Mammary microvascular endothelial cell (primary cell): Measurements from ENCODE around the gene GRAMD1A. TPM values are rescaled to one million over a fixed set of nuclear protein-coding genes. Genes with fewer than 3 reads are reported as not detected.

Experiments
- total RNA-seq: library from RNA; depleted of rRNA; stranded (reverse); fragments of >200 nt; gene quantifications from 2 replicates; pipeline ENCODE4 v1.2.3, GENCODE V29; 2015

GRAMD1A gene
- 45.6 and 49.5 TPM in 2 replicates for total RNA-seq

DNA sequence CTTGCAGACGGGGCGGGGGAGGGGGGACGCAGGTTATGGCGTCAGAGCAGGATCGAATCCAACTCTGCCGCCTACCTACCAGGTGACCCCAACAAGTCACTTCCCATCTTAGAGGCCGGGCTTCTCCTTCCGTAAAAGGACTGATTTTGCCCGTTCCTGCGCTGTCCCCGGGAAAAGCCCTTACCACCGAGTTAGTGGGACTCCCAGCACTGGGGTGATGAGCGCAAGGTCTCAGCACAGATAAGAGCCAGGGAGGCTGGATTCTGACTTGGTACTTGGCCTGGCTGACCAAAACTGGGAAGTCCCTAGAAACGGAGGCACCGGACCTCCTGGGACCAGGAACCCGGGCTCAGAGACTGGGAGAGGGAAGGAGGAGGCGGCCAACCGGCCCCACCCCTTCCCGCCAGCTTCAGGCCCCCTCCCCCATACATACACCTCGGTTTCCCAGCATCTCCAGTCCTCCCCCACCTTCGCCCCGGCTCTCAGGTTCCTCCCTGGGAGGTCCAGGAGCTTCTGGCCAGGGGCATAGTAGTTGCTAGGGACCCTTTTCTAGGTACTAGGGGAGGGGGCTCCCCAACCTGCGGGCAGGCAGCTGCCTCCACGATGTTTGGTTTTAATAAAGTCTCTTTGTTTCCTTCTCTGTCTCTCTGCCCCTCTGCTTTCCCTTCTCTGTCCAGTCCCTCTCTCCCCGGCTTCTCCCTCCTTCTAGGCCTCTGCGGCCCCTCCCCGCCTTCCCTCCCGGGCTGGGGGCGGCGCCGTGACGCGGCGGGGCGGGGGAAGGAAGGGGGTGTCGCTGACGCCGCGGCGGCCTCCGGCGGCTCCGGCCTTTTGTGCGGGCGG is at the start of gene GRAMD1A:
Gene GRAMD1A, plus strand, starts transcription at position 826 of the 840 bp plus-strand sequence. CDS start 156 bp downstream, outside the sequence.

DNA sequence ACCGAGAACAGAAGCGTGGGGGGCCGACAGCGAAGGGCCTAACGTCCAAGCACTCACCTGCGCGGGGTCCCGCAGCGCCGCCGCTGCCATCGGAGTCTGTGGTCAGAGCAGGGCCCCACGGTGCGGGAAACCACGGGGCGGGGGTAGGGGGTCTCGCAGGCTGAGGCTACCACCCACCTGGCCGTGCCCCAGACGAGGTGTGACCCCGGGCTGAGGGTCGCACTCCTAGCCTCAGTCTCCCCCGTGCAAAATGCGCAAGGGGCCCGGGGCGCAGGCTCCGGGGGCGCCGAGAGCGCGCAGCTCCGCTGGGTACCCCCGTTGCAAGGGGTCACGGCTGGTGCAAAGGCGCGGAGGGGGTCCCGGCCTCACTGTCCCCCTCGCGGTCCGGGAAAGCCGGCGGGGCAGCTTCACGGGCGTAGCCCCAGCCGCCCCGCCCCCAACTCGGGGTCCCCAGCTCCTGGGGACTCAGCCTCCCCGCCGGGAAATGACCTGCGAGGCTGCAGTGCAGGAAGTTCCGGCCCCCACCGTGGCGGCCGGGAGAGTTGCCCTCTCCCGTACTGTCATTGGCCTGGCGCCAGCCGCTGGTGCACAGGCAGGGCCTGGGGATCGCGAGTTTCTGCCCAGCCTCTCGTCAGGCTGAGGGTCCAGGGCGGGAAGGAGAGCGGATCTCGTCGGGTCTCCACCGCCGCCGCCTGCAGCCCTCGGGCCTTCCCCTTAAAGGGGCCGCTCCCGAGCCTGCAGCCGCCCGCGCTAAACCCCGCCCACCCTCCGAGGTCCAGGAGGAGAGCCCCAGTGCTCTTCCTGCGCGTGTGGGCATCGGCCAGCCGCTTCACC is 36.3 kb upstream of the GRAMD1A start, which contains the start of gene ZNF792:
Gene ZNF792, minus strand, starts transcription at position 657 of the 834 bp plus-strand sequence. Its CDS starts 567 bp downstream, at position 90.

DNA sequence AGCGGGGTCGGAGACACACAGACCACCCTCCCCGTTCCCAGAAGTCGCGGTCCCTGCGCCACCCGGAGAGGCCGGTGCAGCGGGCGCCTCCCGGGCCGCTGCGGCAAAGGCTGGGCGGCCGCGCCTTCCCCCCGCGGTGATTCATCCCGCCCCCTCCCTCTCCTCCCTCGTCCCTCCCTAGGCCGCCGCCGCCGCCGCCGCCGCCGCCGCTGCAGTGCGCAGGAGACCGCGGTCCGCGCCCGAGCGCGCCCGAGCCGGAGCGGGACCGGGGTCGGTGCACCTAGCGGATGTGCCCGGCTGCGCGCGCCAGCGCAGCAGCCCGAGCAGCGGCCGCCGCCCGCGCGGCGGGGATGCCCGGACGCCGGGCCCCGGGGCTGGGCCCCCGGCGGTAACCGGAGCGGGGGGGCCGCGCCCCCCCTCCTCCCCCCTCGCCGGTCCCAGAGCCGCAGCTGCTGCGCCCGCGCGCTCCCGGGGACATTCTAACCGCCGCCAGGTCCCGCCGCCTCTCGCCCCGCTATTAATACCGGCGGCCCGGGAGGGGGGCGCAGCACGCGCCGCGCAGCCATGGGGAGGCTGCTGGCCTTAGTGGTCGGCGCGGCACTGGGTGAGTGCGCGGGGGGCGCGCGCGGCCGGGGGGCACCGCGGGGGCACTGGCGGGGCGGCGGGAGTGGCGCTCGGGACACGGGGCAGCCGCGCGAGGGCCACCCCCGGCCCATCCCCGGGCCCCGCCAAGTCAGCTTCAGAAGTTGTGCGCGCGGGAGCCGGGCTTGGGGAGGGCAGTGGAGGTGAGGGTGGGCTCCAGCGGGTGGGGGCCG is 30.3 kb downstream of the GRAMD1A start, which contains the start of gene SCN1B:
Gene SCN1B, plus strand, starts transcription at position 214 of the 815 bp plus-strand sequence. Its CDS starts 351 bp downstream, at position 565.

DNA sequence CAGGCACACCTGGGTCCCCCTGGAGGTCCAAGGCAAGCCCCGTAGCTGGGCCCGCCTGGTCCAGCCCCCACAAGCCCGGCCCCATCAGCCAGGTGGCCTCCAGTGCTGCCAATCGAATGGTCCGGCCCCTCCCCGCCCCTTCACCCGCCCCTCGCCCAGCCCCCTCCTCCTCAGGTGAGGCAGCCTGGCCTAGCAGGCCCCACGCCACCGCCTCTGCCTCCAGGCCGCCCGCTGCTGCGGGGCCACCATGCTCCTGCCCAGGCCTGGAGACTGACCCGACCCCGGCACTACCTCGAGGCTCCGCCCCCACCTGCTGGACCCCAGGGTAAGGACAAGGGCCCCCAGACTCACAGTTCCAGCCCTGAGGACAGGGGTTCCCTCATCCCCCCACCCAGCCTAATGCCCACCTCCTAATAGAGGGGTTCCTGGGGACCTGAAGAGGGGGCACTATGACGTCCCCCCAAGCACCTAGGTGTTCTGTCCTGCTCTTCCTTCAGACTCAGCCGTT is 41.5 kb downstream of the GRAMD1A start, which contains the start of gene HPN:
Gene HPN, plus strand, starts transcription at position 174 of the 508 bp plus-strand sequence. CDS start 786 bp downstream, outside the sequence.

Other genes with a start within 250 kb of the GRAMD1A start
- gene ZNF599, start 227.1 kb upstream of the GRAMD1A start, total RNA-seq, result 3.2 and 6.3 TPM in 2 replicates
- 2.8 and 3.5 TPM in 2 replicates for gene ZNF30, start 73.4 kb upstream of the GRAMD1A start, total RNA-seq
- 9.3 and 11.1 TPM in 2 replicates for gene ZNF792, start 36.1 kb upstream of the GRAMD1A start, total RNA-seq
- gene SCN1B, start 30.1 kb downstream of the GRAMD1A start, total RNA-seq, result 10.1 and 15.4 TPM in 2 replicates
- not detected in 2 replicates for gene HPN, start 41.4 kb downstream of the GRAMD1A start, total RNA-seq
- gene FXYD3, start 115.5 kb downstream of the GRAMD1A start, total RNA-seq, result not detected in 2 replicates
- not detected in 2 replicates for gene LGI4, start 134.7 kb downstream of the GRAMD1A start, total RNA-seq
- not detected in 2 replicates for gene FXYD1, start 138.5 kb downstream of the GRAMD1A start, total RNA-seq
- gene FXYD7, start 142.9 kb downstream of the GRAMD1A start, total RNA-seq, result not detected in 2 replicates
- gene FXYD5, start 154.4 kb downstream of the GRAMD1A start, total RNA-seq, result 257 and 258 TPM in 2 replicates
- gene FAM187B, start 228.4 kb downstream of the GRAMD1A start, total RNA-seq, result not detected in 2 replicates
- 0.93 and 2.0 TPM in 2 replicates for gene LSR, start 248.7 kb downstream of the GRAMD1A start, total RNA-seq